ENCODE measurements around the gene EXOC3L2. TPM values are rescaled to one million over a fixed set of nuclear protein-coding genes. Genes with fewer than 3 reads are reported as not detected.
A peak's percentile ranks its signal among the peaks of the same experiment; 100 is the strongest.

Gene EXOC3L2
- total RNA-seq, 1 donor from 2014 or later = 5.5 TPM

- Mint-ChIP-seq H3K36me3 (ENCODE audit: low read depth, unreplicated experiment) (no peaks in the 10 kb centered on the region), H3K4me3 (ENCODE audit: unreplicated experiment) (no peak overlapping the region), H3K4me1 (ENCODE audit: unreplicated experiment) (no peaks in the 10 kb centered on the region), H3K27me3 (ENCODE audit: unreplicated experiment) (peaks cover 1% of the 10 kb centered on the region), H3K9me3 (ENCODE audit: unreplicated experiment) (no peaks in the 10 kb centered on the region), H3K27ac (ENCODE audit: unreplicated experiment) (no peak overlapping the region)
- no peak for DNase-seq (ENCODE audit: low spot score)
- TF ChIP-seq, protein P1, sequence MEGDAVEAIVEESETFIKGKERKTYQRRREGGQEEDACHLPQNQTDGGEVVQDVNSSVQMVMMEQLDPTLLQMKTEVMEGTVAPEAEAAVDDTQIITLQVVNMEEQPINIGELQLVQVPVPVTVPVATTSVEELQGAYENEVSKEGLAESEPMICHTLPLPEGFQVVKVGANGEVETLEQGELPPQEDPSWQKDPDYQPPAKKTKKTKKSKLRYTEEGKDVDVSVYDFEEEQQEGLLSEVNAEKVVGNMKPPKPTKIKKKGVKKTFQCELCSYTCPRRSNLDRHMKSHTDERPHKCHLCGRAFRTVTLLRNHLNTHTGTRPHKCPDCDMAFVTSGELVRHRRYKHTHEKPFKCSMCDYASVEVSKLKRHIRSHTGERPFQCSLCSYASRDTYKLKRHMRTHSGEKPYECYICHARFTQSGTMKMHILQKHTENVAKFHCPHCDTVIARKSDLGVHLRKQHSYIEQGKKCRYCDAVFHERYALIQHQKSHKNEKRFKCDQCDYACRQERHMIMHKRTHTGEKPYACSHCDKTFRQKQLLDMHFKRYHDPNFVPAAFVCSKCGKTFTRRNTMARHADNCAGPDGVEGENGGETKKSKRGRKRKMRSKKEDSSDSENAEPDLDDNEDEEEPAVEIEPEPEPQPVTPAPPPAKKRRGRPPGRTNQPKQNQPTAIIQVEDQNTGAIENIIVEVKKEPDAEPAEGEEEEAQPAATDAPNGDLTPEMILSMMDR (IDR thresholded peaks at IDR 0.05; ENCODE audit: unreplicated experiment) = no peak
Measured at GRCh38 chr19:45195764-45196163, 49.4 kb downstream of the EXOC3L2 start.

DNA sequence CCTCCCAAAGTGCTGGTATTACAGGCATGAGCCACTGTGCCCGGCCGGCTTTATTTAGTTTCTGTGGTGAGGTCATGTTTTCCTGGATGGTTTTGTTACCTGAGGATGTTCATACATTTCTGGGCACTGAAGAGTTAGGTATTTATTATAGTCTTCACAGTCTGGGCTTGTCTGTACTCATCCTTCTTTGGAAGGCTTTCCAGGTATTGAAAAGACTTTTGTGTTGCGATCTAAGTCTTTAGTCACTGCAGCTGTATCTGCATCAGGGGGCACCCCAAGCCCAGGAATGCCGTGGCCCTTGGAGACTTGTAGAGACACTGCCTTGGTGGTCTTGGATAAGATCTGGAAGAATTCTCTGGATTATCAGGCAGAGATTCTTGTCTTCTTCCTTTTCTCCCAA lies 53.8 kb downstream of the EXOC3L2 start:
- H3K4me1 Mint-ChIP-seq (ENCODE audit: unreplicated experiment) = no peaks in the 10 kb centered on the region
- H3K27ac Mint-ChIP-seq (ENCODE audit: unreplicated experiment) = no peak overlapping the region
- peaks cover 3% of the 10 kb centered on the region for H3K27me3 Mint-ChIP-seq (ENCODE audit: unreplicated experiment)
- TF ChIP-seq, protein P1 (IDR thresholded peaks at IDR 0.05; ENCODE audit: unreplicated experiment) = no peak
- H3K9me3 Mint-ChIP-seq (ENCODE audit: unreplicated experiment) = no peaks in the 10 kb centered on the region
- no peaks in the 10 kb centered on the region for H3K36me3 Mint-ChIP-seq (ENCODE audit: low read depth, unreplicated experiment)
- no peak for DNase-seq (ENCODE audit: low spot score)
- H3K4me3 Mint-ChIP-seq (ENCODE audit: unreplicated experiment) = no peak overlapping the region

DNA sequence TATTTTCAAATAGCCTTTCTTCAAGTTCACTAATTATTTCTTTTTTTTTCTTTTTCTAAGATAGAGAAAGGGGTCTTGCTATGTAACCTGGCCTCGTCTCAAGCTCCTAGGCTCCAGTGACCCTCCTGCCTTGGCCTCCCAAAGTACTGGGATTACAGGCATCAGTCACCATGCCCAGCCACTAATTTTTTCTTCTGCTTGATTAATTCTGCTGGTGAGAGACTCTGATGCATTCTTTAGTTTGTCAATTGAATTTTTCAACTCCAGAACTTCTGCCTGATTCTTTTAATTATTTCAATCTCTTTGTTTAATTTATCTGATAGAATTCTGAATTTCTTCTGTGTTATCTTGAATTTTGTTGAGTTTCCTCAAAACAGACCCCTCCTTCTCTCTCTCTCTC lies 55.2 kb downstream of the EXOC3L2 start:
- no peak overlapping the region for H3K27ac Mint-ChIP-seq (ENCODE audit: unreplicated experiment)
- H3K27me3 Mint-ChIP-seq (ENCODE audit: unreplicated experiment) = peaks cover 6% of the 10 kb centered on the region
- no peaks in the 10 kb centered on the region for H3K36me3 Mint-ChIP-seq (ENCODE audit: low read depth, unreplicated experiment)
- H3K9me3 Mint-ChIP-seq (ENCODE audit: unreplicated experiment) = no peaks in the 10 kb centered on the region
- TF ChIP-seq, protein P1 (IDR thresholded peaks at IDR 0.05; ENCODE audit: unreplicated experiment) = no peak
- H3K4me3 Mint-ChIP-seq (ENCODE audit: unreplicated experiment) = no peak overlapping the region
- H3K4me1 Mint-ChIP-seq (ENCODE audit: unreplicated experiment) = peaks cover under 1% of the 10 kb centered on the region
- no peak for DNase-seq (ENCODE audit: low spot score)

- no peak for DNase-seq (ENCODE audit: low spot score)
- Mint-ChIP-seq H3K27ac (ENCODE audit: unreplicated experiment) (no peak overlapping the region), H3K4me1 (ENCODE audit: unreplicated experiment) (peaks cover 6% of the 10 kb centered on the region), H3K9me3 (ENCODE audit: unreplicated experiment) (no peaks in the 10 kb centered on the region), H3K27me3 (ENCODE audit: unreplicated experiment) (peaks cover 5% of the 10 kb centered on the region), H3K4me3 (ENCODE audit: unreplicated experiment) (no peak overlapping the region), H3K36me3 (ENCODE audit: low read depth, unreplicated experiment) (peaks cover 4% of the 10 kb centered on the region)
- TF ChIP-seq, protein P1 (IDR thresholded peaks at IDR 0.05; ENCODE audit: unreplicated experiment) = peak; percentile 74
Measured at GRCh38 chr19:45187421-45188100, 57.6 kb downstream of the EXOC3L2 start.

DNA sequence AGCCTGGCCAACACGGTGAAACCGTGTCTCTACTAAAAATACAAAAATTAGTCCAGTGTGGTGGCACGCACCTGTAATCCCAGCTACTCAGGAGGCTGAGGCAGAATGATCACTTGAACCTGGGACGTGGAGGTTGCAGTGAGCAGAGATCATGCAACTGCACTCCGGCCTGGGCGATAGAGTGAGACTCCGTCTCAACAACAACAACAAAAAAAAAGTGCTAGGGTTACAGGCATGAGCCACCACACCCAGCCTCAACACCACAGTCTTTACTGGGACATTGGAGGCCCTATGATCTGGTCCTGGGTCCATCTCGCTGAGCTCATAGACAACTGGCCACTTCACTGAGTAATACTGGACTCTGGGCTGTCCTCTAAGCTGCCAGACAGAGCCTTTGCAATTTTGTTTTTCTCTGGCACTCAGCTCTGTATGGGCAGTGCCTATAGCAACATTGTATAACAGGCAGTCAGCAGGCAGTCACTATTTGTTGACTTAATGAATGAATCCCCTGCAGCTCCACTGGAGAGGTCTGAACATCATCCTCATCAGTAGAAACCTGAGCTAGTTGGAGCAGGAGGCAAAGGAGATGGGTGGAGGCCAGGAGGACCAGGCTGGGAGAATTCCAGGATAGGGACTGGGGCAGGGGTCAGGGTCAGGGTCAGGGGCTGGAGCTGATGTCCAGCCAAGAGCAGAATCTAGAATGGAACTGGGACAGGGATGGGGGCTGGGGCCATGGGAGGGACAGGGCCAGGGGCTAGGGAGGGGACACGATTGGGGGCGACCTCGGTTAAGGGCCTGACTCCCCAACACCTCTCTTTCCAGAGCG lies 58.5 kb downstream of the EXOC3L2 start:
- DNase-seq (ENCODE audit: low spot score) = no peak
- Mint-ChIP-seq H3K4me1 (ENCODE audit: unreplicated experiment) (peaks cover 6% of the 10 kb centered on the region), H3K36me3 (ENCODE audit: low read depth, unreplicated experiment) (peaks cover 4% of the 10 kb centered on the region), H3K27ac (ENCODE audit: unreplicated experiment) (no peak overlapping the region), H3K9me3 (ENCODE audit: unreplicated experiment) (no peaks in the 10 kb centered on the region), H3K27me3 (ENCODE audit: unreplicated experiment) (peaks cover 5% of the 10 kb centered on the region), H3K4me3 (ENCODE audit: unreplicated experiment) (no peak overlapping the region)
- TF ChIP-seq, protein P1 (IDR thresholded peaks at IDR 0.05; ENCODE audit: unreplicated experiment) = no peak
